Activated CD8-positive, alpha-beta memory T cell treated with anti-CD3 and anti-CD28 coated beads, Interleukin-2, amount 50 U/mL, for 24 hours (primary cell): ENCODE measurements around the gene AGTR1.
"Not testable (repeated sequence)": the region's sequence is repeated elsewhere in the genome, so short reads cannot be mapped to it uniquely, and the experiment has no call there.

Experiments used
- DNase-seq: peaks from one replicate; pipeline ENCODE4 v3.0.0-alpha.2; 2020; ENCODE audit errors: extremely low read depth

AGTR1 gene

DNA sequence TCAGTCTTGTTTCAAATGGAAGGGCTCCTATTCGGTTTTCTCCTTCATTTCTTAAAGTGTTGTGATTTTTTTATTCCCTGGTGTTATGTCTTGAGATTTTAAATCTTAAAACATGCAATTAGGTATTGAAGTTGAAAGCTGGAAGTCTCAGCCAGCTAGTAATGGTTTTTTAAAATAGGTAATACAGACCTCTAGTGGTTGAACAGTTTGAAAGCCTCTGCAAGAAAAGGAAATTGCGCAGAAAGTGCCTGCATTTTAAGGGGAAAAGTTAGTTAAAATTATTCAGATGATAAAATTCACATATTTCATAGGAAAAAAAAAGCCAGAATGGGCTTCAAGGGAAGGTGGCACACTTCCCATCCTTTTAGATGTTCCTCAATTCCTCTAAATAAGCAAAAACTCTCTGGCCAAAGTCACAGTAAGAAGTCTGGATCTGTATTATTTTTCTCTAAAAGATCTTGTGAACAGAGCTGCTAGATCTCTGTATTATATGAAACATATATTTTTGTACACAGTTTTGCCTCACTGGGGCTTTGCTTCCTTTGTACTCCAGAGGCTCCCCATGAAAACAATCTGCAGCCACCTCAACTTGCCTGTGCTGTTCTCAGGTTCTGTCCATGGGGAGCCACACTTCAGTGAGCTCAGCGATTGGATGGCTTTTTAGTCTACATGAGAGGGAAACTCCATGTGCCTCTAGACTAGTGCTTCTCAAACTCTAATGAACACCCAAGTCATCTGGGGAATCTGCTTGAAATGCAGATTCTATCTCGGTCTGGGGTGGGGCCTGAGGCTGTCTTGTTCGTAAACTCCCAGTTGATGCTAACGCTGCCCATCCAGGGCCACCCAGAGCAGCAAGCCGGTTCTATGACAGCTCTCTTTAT is 21.5 kb downstream of the AGTR1 start:
- DNase-seq: no peak

DNA sequence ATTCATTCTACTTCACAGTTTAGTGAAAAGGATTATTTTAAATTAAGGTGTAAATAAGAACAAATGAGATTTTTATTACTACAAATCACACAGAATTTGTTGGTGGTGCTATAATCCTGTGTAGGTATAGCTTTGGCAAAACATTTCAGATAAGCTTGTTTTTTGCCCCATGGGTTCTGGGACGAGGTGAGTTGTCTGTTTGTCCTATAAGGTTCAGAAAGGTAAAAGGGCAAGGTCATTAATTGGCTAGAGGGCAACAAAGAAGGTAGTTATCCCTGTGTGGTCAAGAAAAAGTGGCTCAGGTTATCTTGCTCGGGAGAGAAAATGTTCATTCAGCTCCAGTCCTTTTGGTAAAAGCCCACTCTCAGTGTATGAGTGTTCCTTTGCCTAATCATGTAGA is 23.2 kb downstream of the AGTR1 start:
- DNase-seq: no peak

DNA sequence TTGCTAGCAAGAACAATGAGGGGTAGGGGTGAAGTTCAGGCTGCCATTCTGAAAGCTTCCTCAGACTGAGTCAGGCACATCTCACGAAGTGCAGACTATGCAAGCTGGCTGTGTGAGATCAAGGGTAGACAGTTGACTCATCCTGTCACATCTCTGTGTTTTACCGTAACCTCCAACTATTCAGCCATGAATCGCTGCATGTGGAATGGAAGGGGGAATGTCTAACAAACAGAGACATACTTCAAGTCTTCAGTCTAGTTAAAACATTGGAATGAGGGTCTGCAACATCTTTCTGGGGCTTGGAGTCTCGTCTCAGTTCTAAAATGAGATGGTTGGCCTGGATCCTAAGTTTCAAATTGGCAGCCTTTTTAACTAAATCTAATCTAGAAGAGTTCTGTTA is 25.9 kb downstream of the AGTR1 start:
- no peak for DNase-seq

DNA sequence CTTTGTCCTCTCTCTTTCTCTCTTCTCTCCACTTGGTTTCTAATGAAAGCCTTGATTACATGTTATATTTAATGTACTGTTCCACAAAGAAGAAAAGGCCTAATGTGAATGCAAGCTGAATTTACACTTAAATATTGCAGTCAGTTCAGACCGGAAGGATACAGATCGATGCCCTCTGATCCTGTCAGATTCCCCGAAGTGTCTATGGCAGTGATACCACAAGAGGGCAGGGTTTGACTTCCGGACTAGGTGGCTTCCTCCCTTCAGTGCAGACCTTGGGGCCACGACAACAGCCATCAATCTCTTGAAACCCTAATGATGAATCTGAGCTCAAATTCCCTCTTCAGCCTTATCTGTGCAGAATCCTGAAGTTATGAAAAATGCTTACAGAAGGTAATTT is 29.5 kb downstream of the AGTR1 start:
- no peak for DNase-seq

DNA sequence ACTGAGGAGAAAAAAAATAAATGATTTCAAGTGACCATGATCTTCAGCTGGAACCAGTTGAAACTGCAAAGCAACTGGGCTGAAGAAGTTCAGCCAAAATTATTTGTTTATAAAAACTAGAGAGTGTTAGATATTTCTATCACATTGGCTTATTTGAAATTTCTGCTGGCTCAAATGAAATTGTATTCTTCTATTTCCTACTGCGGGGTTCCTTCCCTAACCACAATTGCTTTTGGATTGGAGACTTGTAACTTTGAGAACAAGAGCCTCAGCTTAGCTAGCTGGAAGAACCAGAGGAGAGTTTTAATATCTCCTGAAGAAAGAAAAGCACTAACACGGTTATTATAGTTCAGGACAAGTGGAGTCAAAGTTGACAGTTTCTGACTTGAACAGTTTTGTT is 31.1 kb downstream of the AGTR1 start:
- DNase-seq: no peak

DNA sequence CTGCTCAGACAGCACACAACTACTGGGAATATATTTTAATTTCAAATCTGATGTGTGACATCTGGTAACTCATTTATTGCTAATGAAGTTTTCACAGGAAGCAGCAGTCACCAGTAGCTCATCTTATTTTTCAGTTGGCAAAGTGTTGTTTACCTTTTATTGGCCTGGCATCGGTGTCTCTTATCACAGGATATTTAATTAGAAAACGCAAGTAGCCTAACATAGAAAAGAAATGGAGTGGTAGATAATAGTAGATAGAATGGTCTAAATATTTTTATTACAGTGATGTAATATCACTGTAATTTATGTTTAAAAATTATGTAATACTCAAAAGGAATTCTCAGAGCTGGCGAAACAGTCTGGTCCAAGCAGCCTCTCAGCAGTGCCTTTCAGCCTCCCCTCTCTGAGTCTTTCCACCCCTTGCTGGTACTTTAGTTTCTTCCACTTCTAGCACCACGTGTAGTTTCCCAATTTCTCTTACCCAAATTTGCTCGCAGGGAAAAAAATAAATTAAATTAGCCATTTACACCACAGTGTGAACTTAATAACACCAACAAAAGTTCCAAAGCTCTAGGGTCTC is 31.9 kb downstream of the AGTR1 start:
- no peak for DNase-seq

DNA sequence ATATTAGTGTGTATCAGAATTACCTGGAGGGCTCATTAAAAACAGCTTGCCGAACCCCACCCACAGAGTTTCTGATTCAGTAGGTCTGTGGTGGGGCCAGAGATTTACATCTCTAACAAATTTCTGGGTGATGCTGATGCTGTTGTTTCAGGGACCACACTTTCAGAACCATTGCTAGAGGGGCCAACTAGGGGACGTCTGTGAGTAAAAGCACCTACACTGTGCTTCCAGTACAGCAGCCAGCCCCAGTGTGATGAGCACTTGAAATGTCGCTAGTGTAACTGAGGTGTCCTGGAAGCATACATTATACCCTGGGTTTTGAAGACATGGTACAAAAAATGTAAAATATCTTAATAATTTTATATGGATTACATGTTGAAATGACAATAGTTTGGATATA is 33.0 kb downstream of the AGTR1 start:
- no peak for DNase-seq

DNA sequence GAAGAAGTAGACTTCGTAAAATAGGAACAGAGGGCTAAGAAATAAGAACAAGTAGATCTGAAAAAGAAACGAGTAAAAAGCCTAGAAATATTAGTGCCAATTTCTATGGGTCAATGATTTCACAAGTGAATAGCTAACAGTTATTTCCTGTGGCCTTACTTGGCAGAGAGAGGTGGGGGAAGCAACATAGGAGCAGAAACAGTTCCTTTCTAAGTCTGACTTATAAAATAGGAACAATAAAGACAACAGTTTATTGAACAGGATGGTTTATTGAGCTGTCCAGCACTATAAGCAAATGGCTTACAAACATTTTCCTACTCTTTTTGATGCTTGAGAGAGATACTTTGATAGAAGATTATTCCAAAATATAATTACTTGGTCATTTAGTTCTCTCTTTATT is 37.9 kb downstream of the AGTR1 start:
- no peak for DNase-seq

DNA sequence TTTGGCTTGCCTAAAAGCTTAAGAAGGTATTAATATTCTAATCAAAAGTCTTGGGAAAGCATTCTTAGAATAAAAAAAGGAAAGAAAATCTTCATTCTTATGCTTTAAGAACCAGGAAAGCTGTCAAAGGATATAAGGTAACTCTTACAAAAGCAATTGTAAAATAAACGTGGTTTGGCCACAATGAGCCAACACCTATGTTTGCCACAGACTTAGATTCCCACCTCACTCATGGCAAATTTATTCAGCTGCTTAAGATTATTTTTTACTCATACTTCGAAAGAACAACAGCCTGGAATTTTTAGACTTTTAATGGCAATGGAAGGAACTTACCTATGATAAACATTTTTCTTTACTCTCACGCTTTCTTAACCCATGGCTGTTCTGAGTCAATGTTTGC is 38.4 kb downstream of the AGTR1 start:
- no peak for DNase-seq

DNA sequence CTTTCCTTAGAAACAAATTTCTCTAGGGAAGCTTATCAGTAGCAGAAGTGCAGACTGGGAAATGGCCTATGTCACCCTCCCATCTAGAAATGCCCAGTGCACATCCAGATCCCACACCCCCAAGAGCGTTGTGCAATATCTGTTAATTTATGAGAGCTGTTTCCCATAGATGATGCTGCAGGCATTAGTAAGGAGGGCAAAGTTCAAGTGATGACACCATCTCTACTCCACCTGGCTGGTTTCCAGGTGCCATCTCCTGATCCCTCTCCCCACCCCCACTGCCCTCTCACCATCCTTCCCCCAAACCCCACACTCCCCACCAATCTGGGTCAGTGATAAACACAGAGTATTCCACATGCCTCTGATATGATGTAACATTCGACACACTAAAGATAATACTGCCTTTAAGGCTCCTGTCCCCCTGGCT is 39.4 kb downstream of the AGTR1 start:
- no peak for DNase-seq

DNA sequence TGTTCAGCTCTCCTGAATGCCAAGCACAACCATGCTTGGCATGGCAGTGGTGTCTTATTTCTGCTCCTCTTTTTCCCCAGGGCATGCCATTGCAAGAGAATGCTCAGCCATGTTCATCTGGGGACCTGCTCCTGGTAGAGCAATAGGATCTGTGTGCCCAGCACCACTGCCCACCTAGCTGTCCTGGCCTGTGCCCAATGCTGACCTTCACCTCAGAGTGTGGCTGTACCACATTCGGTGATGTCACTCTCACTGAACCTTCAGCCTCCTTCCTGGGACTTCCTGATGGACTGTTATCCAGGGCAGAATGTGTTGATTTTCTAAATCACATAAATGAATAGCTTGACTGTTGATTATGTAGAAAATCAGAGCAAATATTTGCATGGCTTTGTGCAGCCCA is 42.0 kb downstream of the AGTR1 start:
- no peak for DNase-seq

DNA sequence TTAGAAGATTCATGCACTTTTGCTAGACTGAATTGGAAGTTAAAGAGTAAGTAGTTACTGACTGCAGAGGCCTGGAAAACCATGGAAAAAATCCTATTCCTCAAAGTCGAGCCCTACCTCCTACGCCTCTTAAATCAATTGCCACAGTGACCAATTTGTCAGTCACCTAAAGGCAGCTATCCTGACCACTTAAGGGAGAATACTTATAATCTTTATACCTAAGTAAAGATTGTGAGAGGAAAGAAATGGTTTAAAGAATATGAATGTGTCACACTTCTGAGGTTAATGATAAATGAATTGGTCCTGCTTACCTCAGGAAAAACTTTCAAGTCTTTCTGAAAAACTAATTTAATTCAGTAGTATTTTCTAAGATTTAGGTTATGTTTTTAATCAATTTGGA is 42.6 kb downstream of the AGTR1 start:
- no peak for DNase-seq

DNA sequence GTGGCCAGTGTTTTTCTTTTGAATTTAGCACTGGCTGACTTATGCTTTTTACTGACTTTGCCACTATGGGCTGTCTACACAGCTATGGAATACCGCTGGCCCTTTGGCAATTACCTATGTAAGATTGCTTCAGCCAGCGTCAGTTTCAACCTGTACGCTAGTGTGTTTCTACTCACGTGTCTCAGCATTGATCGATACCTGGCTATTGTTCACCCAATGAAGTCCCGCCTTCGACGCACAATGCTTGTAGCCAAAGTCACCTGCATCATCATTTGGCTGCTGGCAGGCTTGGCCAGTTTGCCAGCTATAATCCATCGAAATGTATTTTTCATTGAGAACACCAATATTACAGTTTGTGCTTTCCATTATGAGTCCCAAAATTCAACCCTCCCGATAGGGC is 43.5 kb downstream of the AGTR1 start:
- no peak for DNase-seq

DNA sequence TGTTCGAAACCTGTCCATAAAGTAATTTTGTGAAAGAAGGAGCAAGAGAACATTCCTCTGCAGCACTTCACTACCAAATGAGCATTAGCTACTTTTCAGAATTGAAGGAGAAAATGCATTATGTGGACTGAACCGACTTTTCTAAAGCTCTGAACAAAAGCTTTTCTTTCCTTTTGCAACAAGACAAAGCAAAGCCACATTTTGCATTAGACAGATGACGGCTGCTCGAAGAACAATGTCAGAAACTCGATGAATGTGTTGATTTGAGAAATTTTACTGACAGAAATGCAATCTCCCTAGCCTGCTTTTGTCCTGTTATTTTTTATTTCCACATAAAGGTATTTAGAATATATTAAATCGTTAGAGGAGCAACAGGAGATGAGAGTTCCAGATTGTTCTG is 44.4 kb downstream of the AGTR1 start:
- DNase-seq: no peak

DNA sequence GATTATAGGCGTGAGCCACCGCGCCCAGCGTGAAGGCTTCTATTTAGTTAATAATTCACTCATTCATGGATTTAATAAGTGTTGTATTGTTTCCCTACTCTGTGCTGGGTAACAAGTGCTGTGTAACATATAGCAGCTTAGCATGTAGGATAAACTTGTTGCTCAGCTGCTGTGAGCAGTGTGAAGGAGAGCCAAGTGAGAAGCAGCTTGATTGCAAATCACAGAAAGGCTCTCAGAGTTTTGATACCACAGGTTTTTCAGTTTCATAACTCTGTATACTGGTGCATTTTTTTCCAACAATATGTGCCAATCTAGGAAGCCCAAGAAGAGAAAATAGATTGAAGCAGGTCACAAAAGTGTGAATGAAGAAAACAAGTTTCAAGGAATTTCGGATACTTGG is 48.4 kb downstream of the AGTR1 start:
- DNase-seq: no peak

DNA sequence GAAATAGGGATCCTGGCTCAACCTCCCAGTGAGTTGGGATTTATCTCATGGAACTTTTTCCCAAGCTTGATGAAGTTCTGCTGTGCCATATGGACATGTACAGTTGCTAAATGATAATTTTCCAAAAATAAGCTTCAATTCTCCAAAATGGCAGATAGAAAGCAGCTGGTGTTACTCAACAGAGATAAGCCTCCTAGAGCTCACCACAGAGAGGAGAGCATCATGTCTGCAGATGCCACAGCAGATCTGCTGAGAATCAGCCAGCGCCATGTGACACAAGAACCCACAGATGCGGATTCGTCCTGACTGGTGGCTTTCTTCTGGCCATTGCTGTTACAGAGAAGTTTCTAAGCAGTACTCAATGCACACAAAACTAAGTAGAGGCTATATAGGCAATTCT is 50.6 kb downstream of the AGTR1 start:
- DNase-seq: no peak

DNA sequence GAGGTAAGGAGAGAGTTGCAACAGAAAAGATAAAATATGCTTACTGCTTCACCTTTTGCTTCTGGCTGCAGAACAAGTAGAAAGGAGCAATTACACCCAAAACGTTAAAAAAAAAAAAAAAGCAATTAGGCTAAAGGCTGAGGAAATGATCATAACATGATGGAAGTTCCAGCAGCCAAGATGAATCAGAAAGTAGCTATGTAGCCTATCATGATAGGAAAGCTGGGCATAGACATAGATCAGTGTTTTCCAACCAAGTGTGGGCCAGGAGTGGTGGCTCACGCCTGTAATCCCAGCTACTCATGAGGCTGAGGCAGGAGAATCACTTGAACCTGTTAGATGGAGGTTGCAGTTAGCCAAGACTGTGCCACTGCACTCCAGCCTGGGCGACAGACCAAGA is 52.6 kb downstream of the AGTR1 start:
- DNase-seq: no peak

DNA sequence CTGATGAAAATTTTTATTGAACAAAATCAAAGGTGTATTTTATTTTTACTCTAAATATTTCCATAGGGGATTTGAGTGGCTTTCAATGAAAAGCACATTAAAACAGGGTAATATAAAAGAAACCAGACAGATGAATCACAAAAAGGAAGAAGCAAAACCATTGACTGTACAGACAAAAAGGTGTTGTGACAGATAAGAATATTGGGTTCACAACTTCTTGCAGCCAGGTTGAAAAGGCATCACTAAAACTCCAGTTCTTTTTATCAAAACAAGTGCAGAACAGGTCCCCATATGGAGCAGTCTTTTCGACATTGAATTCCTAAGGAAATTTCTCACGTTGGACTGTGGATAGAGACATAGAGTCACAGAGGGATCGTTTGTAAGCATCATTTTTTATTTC is 53.8 kb downstream of the AGTR1 start:
- no peak for DNase-seq

DNA sequence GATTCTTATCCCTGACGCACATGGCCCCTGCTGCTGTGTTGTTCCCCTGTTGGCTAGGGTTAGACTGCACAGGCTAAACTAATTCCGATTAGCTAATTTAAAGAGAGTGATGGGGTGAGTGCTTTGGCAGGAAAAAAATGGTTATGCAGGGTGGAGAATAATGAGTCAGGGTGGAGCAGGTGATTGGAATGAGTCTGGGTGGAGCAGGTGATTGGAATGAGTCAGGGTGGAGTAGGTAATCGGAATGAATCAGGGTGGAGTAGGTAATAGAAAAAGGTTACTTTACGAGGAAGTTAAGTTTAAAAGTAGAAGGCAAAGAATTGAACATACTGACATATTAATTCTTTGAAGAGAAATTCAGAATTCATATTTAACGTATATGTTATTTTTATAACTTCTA is 55.7 kb downstream of the AGTR1 start:
- DNase-seq: not testable (repeated sequence)

DNA sequence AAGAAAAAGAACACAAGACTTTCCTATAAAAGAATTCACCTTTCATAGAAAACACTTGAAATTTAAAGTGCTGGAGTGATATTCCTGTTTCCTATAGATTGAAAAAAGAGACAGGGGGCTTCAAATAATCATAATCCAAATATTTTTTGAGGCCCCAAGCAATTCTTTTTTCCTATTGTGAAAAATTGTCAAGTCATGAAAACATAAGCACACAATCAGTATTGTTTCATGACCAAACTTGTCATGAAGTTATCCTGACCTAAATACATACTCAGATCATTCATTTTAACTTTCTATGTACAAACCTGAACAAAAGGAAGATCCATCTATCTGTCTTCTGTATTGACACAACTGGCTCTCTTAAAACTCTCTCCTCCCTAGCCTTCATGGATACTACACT is 57.9 kb downstream of the AGTR1 start:
- no peak for DNase-seq

DNA sequence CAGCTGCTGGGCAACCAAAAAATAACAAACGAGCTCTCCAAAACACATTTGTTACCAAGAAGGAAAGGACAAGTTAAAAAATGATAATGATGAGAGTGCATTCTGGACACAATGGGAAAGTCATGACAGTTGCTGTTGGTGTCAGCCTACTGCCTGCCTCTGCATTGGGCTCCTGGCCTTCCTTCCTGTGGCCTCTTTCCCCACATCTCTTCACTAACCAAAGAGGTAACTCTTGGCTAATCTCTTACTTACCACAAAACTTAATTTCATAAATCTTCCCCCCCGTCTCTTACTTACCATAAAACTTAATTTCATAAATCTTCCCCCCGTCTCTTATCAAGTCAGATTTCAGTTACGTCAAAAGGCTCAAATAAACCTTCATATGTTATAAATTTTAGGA is 58.6 kb downstream of the AGTR1 start:
- no peak for DNase-seq

DNA sequence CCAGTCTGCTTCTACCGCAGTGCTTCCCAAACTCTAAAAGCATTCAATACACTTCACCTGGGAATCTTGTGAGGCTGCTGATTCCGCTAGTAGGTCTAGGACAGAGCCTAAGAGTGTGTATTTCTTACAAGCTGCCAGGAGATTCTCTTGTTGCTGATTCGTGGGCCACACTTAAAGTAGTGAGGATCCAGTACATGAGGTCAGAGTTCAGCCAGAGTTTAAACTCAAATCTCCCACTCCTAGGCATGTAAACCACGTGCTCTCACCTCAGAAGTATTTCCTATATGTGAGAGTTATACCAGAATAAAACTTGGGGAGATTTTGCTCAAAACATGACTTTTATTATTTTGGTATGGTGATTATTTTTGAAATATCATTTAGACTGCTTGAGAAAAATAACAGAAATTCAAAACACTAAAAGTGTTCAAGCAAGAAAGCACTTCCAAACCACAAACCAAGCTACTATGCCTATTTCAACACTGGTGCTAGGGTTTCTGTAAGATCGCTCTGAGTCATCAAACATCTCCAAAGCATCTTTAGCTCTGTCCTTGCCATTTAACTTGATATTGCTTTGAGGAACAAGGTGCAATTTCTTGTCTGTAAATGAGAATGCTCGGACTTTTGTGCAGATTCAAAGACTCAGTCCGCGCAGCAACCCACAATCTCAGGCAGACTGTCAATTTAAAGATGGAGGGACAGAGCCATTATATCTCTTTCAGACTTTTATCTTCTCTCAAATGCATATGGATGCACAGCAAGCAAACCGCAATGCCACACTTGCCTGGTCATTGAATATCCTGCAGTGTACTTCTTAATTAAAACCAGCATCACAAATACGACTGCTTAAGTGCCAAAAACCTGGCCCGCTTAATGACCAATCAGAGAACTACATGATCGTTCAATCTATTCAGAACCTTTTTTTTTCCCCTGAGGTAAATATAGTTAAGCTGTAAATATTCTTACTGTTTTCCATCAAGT is 59.8 kb downstream of the AGTR1 start:
- DNase-seq: no peak
